Measurements from ENCODE around the gene JUN. TPM values are rescaled to one million over a fixed set of nuclear protein-coding genes. Genes with fewer than 3 reads are reported as not detected.

The JUN gene
- total RNA-seq, 4 donors from 2014 or later = 41.2 to 104 (median 90.8) TPM

GRCh38 chr1:58769809-58770320, 14.0 kb downstream of the JUN start:
- TF ChIP-seq POLR2A (IDR thresholded peaks at IDR 0.05) (no peak), CTCF (IDR thresholded peaks at IDR 0.05 in 4 of 5, conservative IDR thresholded peaks at IDR 0.05 in 1 of 5) (no peak)
- Histone ChIP-seq H3K4me3 (no peak overlapping the region), H3K27me3 (no peaks in the 10 kb centered on the region), H3K4me1 (peaks cover 12 to 19% of the 10 kb centered on the region in 2 donors), H3K27ac (no peak overlapping the region), H3K9me3 (no peaks in the 10 kb centered on the region), H3K36me3 (no peaks in the 10 kb centered on the region)
- intact Hi-C loops (cut with DNase I; ENCODE audit: low total_unique reads) (loop anchor here (1.0 kb wide), 1 partner anchor 30 kb away; no protein-coding TSS in a partner anchor), in situ Hi-C loops (cut with MboI; ENCODE audit: low sequenced_read_pairs in 4 of 4) (no loop called here)
- DNase-seq = no peak
- ATAC-seq = no peak

- ATAC-seq = peak; percentile 51 to 54
- Histone ChIP-seq H3K9me3 (no peaks in the 10 kb centered on the region), H3K27me3 (no peaks in the 10 kb centered on the region), H3K4me1 (peaks cover 12 to 16% of the 10 kb centered on the region in 2 donors), H3K4me3 (no peak overlapping the region), H3K27ac (no peak overlapping the region), H3K36me3 (no peaks in the 10 kb centered on the region)
- TF ChIP-seq CTCF (IDR thresholded peaks at IDR 0.05 in 4 of 5, conservative IDR thresholded peaks at IDR 0.05 in 1 of 5) = peak; percentile 65 to 92 (median 75)
- TF ChIP-seq POLR2A (IDR thresholded peaks at IDR 0.05) = no peak
- DNase-seq = peak; percentile 26 to 58
- intact Hi-C loops (cut with DNase I; ENCODE audit: low total_unique reads) = loop anchor here (1.0 kb wide), 1 partner anchor 29 kb away; no protein-coding TSS in a partner anchor
- in situ Hi-C loops (cut with MboI; ENCODE audit: low sequenced_read_pairs in 4 of 4) = no loop called here
Observed at GRCh38 chr1:58768971-58769808, 14.7 kb downstream of the JUN start.

- in situ Hi-C loops (cut with MboI; ENCODE audit: low sequenced_read_pairs in 4 of 4) = no loop called here
- no peaks in the 10 kb centered on the region for H3K9me3 ChIP-seq
- H3K36me3 ChIP-seq = no peaks in the 10 kb centered on the region
- H3K27me3 ChIP-seq = no peaks in the 10 kb centered on the region
- no peak for TF ChIP-seq POLR2A (IDR thresholded peaks at IDR 0.05)
- TF ChIP-seq CTCF (IDR thresholded peaks at IDR 0.05 in 4 of 5, conservative IDR thresholded peaks at IDR 0.05 in 1 of 5) = no peak
- DNase-seq (no peak), ATAC-seq (peak in 1 of 2 donors; percentile 30)
- H3K4me1 ChIP-seq = peaks cover 2 to 7% of the 10 kb centered on the region in 2 donors
- H3K27ac ChIP-seq = no peak overlapping the region
- no peak overlapping the region for H3K4me3 ChIP-seq
- intact Hi-C loops (cut with DNase I; ENCODE audit: low total_unique reads) = no loop called here
Observed at GRCh38 chr1:58768191-58768731, 15.6 kb downstream of the JUN start.

GRCh38 chr1:58767143-58767542, 16.7 kb downstream of the JUN start:
- ATAC-seq = no peak

More at GRCh38 chr1:58767143-58767542, 16.7 kb downstream of the JUN start:
- Histone ChIP-seq H3K9me3 (no peaks in the 10 kb centered on the region), H3K4me3 (no peak overlapping the region), H3K4me1 (peaks cover 0 to 3% of the 10 kb centered on the region in 2 donors), H3K36me3 (no peaks in the 10 kb centered on the region), H3K27ac (no peak overlapping the region), H3K27me3 (no peaks in the 10 kb centered on the region)
- intact Hi-C loops (cut with DNase I; ENCODE audit: low total_unique reads) = no loop called here
- in situ Hi-C loops (cut with MboI; ENCODE audit: low sequenced_read_pairs in 4 of 4) = no loop called here
- DNase-seq = no peak
- TF ChIP-seq POLR2A (IDR thresholded peaks at IDR 0.05) (no peak), CTCF (IDR thresholded peaks at IDR 0.05 in 4 of 5, conservative IDR thresholded peaks at IDR 0.05 in 1 of 5) (no peak)
